Suppressor macrophage treated with lipopolysaccharide for 4 hours (primary cell): ENCODE data around the gene CLDN22.
"Not testable (repeated sequence)": the region's sequence is repeated elsewhere in the genome, so short reads cannot be mapped to it uniquely, and the experiment has no call there.

Source experiments
- DNase-seq: peaks from one replicate; pipeline ENCODE4 v3.0.0-alpha.2; 2020

The CLDN22 gene

GRCh38 chr4:183345261-183345660, 25.2 kb upstream of the CLDN22 start:
- DNase-seq, result no peak

DNA sequence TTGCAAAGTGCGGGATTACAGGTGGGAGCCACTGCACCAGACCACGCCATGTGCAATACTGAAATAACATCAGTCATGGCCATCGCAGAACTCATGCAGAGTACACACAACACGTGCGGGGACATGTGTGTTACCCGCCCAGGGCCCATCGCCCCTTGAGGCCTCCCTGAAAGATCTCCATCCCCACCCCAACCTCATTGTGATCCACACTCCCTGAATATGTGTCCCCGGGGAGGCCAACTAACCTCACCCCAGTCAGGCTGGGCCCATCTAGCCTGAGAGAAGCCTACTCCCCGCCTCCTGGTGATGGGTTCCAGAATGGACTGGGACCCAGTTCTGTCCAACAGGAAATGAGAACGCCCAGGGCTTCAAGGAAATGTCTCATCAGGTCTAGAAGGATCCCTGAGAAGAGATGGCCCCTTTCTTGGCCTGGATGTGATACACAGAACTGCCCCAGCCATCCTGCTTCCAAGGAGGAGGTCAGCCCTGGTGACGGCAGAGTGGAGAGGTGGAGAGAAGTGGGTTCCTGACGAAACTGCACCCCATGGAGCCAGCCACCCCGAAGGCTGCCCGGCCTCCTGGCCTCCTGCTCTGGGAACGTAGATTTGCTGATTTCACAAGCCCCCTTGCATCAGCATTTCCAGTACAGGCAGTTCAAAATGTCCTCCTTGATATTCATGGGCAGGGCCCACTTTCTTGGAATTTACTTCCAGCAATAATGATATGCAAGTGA, 24.6 kb upstream of the CLDN22 start:
- DNase-seq, result no peak

- no peak for DNase-seq
These were observed 23.7 kb upstream of the CLDN22 start for GRCh38 chr4:183343730-183344129.

- DNase-seq, result no peak
These were observed 22.8 kb upstream of the CLDN22 start for GRCh38 chr4:183342541-183343533.

DNA sequence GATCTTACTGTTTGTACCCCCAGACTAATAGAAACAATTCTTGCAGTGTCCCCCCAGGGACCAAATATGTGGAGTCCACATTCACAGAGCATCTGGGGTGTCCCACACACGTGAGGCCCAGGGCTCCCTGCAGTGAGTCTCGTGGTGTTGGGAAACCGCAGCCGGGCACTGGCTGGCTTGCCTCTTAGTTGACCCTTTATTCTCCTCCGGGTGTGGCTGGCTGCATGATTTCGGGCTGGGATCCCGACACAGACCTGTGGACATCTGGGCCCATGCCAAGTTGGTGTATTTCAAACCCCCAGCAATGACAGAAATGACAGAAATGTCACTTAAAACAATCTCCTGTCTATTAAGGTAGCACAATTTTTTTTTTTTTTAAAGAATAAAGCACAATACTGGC, 17.8 kb upstream of the CLDN22 start:
- DNase-seq, result no peak

DNA sequence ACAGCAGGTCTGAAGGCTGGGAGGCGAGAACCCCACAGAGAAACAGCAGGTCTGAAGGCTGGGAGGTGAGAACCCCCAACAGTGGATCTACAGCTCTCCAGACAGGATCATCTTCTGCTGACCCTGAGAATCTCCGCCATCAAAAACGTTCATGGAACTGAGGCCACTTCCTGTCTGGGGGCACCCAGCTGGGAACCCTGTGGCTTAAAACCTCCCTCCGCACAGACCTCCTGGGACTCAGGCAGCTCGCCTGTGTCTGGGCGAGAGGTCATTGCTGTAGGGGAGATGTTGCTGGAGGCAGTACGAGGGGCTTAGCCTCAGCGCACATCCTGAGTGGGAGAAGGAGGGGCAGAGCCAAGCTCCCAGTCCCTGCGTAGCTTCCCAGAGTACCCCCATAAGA, 17.3 kb upstream of the CLDN22 start:
- no peak for DNase-seq

DNA sequence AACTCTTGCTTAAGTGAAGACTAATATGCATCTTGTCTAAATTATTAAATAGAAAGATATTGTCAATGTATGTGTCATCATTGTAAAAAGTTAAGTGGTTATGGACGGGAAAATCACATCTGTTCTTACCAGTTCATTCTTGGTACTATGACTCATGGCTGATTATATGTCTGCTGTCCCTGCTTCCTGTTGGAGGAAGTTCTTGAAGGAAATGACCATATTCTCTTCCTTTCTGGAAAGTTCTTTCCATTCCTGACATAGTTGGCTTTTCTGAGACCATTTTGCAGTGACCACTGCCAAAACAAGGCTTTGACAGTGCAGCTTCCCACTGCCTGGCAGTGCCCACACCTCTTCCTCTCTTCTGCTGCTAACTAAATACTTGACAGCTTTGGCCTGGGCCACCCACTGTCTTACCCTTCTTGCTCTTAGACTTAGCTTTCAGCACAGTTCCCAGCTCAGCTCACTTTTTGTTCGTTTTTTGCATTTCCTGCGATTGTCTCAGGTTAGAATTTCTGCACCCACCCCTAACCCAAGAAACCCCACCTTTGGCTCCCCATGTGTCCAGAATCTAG, 15.4 kb upstream of the CLDN22 start:
- DNase-seq, result peak; percentile 61

DNA sequence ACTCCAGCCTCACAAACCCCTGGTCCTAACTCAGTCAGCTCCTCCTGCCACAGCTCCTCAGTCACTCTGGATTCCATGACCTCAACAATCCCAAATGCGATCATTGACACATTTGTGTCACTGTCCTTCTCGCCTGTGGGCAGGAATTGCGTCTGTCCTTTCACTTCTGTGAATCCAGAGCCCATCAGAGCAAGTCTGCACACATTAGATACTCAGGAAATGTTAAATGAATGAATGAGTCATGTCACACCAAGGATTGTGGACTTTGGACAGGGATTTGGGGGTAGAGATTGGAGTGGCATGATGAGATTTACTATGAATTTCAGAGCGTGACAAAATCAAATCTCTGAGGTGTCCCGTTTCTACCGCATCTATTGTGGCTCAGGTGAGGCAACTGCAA, 13.9 kb upstream of the CLDN22 start:
- no peak for DNase-seq

DNA sequence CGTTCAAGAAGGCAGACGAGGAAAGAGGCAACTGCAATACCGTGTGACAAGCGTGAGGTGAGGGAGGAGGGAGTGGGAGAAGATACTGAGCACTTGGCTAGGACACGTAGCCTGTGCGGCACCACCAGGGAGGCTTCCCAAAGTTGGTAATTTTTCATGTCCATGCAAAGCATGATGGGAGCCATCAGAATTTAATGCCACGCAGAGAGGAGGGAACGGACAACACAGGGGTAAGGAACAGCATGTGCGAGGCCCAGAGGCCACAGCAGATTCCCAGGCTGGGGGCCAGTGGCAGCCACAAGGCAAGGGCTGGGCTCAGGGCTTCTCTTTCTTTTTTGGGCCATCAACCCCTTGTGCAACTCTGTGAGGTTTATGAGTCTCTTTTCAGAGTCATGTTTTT, 13.1 kb upstream of the CLDN22 start:
- DNase-seq, result no peak

GRCh38 chr4:183332447-183332846, 12.4 kb upstream of the CLDN22 start:
- no peak for DNase-seq

GRCh38 chr4:183330841-183331240, 10.8 kb upstream of the CLDN22 start:
- no peak for DNase-seq

DNA sequence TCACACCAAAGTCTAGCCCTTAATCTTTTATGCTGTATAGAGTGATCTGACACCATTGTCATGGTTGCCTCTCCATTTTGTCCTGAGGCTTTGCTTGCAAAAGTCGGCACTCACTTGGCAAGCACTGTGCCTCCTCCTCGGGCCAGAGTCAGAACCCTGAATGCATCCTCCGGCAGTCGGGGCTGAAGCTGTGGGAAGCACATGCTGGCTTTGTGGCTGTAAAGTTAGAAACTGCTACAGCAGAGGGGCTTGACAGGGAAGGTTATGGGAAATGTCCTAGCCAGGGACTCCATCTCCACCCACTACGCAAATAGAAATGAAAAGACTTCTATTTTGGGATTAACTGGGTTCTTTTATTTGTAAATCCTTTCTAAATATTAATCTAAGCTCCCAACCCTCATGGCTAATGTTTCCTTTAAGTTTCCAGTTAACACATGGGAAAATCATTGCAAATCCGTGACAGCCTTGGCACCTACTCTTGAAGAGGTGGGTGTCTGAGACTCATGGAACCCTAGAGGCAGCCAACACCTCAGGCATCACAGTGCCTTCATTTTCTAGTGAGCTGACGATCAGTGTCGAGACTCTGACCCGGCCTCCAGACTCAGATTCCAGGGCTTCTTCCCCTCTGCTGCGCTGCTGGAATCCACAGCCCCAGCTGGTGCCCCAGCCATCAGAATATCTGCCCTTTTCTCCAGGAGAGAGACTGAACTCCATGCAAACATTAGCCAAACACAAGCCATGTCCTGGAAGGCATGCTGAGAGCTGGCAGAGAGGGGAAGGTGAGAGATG, 10.1 kb upstream of the CLDN22 start:
- no peak for DNase-seq

- no peak for DNase-seq
These were observed 9.2 kb upstream of the CLDN22 start for GRCh38 chr4:183329244-183329643.

DNA sequence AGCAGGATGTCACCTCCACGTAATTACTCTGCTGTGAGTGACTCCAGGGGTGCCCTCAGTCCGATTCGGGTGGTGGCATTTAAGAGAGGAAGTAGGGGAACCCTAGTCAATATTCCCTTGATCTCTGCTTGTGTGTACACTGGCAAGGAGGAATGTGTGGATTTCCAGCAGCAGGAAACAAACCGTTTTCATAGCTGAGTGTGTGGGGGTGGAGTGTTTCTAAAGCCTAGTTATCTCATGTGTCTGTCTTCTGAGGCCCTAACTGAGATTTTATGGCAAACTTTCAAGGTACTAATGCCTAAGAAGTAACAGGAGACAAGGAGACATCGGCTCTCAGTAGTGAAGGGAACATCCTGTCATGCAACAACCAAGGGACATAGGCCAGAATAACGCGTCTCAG, 8.8 kb upstream of the CLDN22 start:
- no peak for DNase-seq

DNA sequence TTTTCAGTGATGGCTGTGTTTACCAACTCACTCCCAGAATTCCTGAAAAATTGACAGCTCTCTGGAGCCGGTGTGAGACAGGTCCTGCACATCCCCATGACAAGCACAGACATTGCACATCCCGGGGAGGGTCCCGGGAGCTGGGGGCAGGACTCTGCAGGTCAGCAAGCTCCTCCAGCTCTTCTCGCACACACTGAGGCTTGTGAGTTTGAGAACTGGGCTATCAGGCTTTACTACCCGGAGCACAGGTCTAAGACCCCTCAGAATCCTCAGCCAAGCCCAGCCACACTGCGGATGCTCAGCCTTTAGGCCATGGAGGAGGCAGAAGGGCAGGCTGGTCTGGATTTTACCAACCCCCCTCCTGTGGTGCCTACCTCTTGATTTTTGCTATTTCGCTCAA, 7.8 kb upstream of the CLDN22 start:
- DNase-seq, result no peak

- DNase-seq, result no peak
These were observed 6.8 kb upstream of the CLDN22 start for GRCh38 chr4:183326853-183327252.

DNA sequence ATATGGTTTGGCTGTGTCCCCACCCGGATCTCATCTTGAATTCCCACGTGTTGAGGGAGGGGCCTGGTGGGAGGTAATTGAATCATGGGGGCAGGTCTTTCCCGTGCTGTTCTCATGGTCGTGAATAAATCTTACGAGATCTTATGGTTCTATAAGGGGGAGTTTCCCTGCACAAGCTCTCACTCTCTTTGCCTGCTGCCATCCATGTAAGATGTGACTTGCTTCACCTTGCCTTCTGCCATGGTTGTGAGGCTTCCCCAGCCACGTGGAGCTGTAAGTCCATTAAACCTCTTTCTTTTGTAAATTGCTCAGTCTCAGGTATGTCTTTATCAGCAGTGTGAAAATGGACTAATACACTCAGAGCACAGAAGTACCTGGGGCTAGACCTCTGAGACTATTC, 6.3 kb upstream of the CLDN22 start:
- DNase-seq, result not testable (repeated sequence)

GRCh38 chr4:183324619-183325018, 4.5 kb upstream of the CLDN22 start:
- no peak for DNase-seq

GRCh38 chr4:183324056-183324455, 4.0 kb upstream of the CLDN22 start:
- DNase-seq, result not testable (repeated sequence)

GRCh38 chr4:183323295-183323694, 3.2 kb upstream of the CLDN22 start:
- DNase-seq, result no peak

- DNase-seq, result no peak
These were observed 2.2 kb upstream of the CLDN22 start, which contains the start of gene CLDN24 for GRCh38 chr4:183322326-183322725. Gene CLDN24 (minus strand): TSS chr4:183322426. CDS start chr4:183322426, 0 bp downstream.

DNA sequence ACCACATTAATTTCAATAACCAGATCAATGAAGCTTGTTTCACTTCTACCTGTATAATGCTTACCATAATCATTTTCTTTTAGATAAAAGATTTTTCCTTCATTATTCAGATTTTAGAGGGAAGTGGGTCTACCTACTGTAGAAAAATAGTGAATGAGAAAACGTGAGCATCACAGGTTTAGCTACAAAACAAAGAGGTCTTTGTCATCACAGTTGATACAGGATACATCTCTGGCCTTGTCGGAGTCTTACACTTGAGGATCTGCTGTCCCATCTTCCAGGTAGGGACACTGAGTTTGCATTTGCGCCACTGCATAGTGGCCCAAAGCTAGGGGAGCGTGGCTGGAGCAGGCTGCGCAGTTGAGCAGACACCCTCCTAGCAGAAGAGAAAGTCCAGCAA, 1.4 kb upstream of the CLDN22 start:
- DNase-seq, result no peak

- no peak for DNase-seq
These were observed 1.0 kb upstream of the CLDN22 start for GRCh38 chr4:183321079-183321478.
